ENCODE data around the gene SALL1. TPM values are rescaled to one million over a fixed set of nuclear protein-coding genes. Genes with fewer than 3 reads are reported as not detected.

SALL1 gene
- total and polyA plus RNA-seq, 9 of the 15 experiments (the other 6 are each of a cell fraction or from before 2014, with no cell fraction given) = not detected

DNA sequence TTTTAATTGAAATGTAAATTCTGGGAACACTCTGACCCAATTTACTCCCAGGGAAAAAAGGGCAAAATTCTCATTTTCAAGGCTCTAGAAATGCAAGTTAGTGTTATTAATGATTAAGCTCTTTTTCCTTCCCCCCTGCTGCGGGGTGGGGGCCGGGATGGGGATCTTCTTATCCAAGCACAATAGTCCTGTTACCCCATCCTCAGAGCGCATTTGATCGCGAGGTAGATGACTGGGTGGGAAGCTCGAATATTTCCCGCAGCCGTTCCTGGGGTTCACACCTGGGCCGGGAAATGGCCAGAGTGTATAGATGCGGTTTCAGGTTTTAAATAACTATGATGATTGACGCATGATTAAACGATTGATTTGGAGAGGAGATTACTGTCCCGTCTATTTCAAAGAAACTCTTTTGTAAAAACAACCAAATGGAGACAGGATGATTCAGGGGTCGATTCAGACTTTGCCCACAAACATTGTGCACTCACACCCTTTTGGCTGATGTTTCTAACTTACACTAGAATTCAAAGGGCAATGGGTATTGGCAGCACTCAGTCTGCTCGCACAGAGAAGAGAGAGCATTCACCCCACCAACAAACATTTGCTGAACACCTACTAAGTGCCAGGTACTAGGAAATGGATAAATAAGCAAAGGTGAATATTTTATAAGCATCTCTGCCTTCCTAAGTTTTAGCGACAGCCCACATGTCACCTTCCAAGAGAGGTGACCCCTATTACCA is 55.0 kb downstream of the SALL1 start:
- Histone ChIP-seq H3K36me3 (ENCODE audit: control insufficient read depth, insufficient read depth, low read length) (no peaks in the 10 kb centered on the region), H4K20me1 (replicated peaks; ENCODE audit: control insufficient read depth, insufficient read depth, low read length) (no peaks in the 10 kb centered on the region), H3K9me3 (replicated peaks; ENCODE audit: control insufficient read depth, insufficient read depth, low read depth, low read length) (no peaks in the 10 kb centered on the region), H3K4me1 (replicated peaks in 1 of 2; ENCODE audit: control insufficient read depth in 2 of 2, insufficient read depth in 2 of 2, low read length in 2 of 2) (no peaks in the 10 kb centered on the region), H3K9me1 (ENCODE audit: control insufficient read depth, insufficient read depth, low read length) (no peaks in the 10 kb centered on the region), H3K79me2 (ENCODE audit: control insufficient read depth, insufficient read depth, low read length) (no peaks in the 10 kb centered on the region), H3K27ac (ENCODE audit: extremely low read depth, low read depth, low read length) (no peak overlapping the region), H3K4me3 (no peak overlapping the region), H3K4me2 (ENCODE audit: insufficient read depth, low read length) (no peak overlapping the region), H3K9ac (ENCODE audit: insufficient read depth in 1 of 2, low read depth in 2 of 2, low read length in 2 of 2) (no peak overlapping the region), H3K27me3 (ENCODE audit: control insufficient read depth in 2 of 2, insufficient read depth in 2 of 2, low read length in 2 of 2) (no peaks in the 10 kb centered on the region), H2AFZ (ENCODE audit: low read depth, low read length) (no peak overlapping the region)
- DNase-seq (ENCODE audit: extremely low read depth in 1 of 4, low spot score in 3 of 4) (no peak), ATAC-seq (no peak), FAIRE-seq (no peak)
- in situ Hi-C loops (cut with MboI) (no loop called here), intact Hi-C loops (cut with micrococcal nuclease) (no loop called here)
- BruUV-seq (replicated peaks) = no TSS peak
- TF ChIP-seq ZNF696 (CRISPR knock-in tag; conservative IDR thresholded peaks at IDR 0.05) = no peak
- TF ChIP-seq ZNF239 (CRISPR knock-in tag; IDR thresholded peaks at IDR 0.05) = no peak
- TF ChIP-seq RAD21 (CRISPR knock-in tag; conservative IDR thresholded peaks at IDR 0.05 in 1 of 2, IDR thresholded peaks at IDR 0.05 in 1 of 2) = no peak
- no peak for TF ChIP-seq TFE3 (CRISPR knock-in tag; IDR thresholded peaks at IDR 0.05)
- no peak for TF ChIP-seq ZNF589 (CRISPR knock-in tag; IDR thresholded peaks at IDR 0.05; ENCODE audit: low read depth)
- TF ChIP-seq BHLHE40 (IDR thresholded peaks at IDR 0.05; ENCODE audit: low read length) = no peak
- no peak for TF ChIP-seq TEAD2 (tag; IDR thresholded peaks at IDR 0.05)
- TF ChIP-seq PKNOX1 (IDR thresholded peaks at IDR 0.05) = no peak
- TF ChIP-seq ZKSCAN3 (CRISPR knock-in tag; IDR thresholded peaks at IDR 0.05) = no peak
- no peak for TF ChIP-seq EGR1 (conservative IDR thresholded peaks at IDR 0.05)
- no peak for TF ChIP-seq MAZ (CRISPR knock-in tag; conservative IDR thresholded peaks at IDR 0.05 in 1 of 2, IDR thresholded peaks at IDR 0.05 in 1 of 2)
- TF ChIP-seq MBD2 (IDR thresholded peaks at IDR 0.05; ENCODE audit: borderline replicate concordance, low read depth) = no peak
- TF ChIP-seq ZNF212 (CRISPR knock-in tag; IDR thresholded peaks at IDR 0.05) = no peak
- no peak for TF ChIP-seq USF2 (CRISPR knock-in tag; IDR thresholded peaks at IDR 0.05)
- TF ChIP-seq NFYB (IDR thresholded peaks at IDR 0.05; ENCODE audit: extremely low read depth, insufficient read length) = no peak
- under 1% methylated on average over 16 of the region's 16 CpGs for whole genome bisulfite sequencing (ENCODE audit: insufficient coverage, low coverage, missing lambda C conversion rate)
- POLR2A ChIA-PET = no interaction called here
- CTCF ChIA-PET (ENCODE audit: low intra/inter-chr PET ratio) = no interaction called here

All from K562 (cell line).